Caki2 (cell line): ENCODE data around the gene APP. TPM values are rescaled to one million over a fixed set of nuclear protein-coding genes. Genes with fewer than 3 reads are reported as not detected.
A peak's percentile ranks its signal among the peaks of the same experiment; 100 is the strongest.

Experiments used
- DNase-seq: peaks from one replicate; pipeline ENCODE4 v3.0.0-alpha.2; 2015; ENCODE audit warnings: low read depth
- in situ Hi-C: cut with HindIII; loops from 2 replicates; pipeline ENCODE4 v1.10.0; 2016; ENCODE audit warnings: low sequenced_read_pairs, low pct_unique_long_range_greater_than_20kb, mixed read lengths
- total RNA-seq: library from RNA; depleted of rRNA; stranded (reverse); fragments of >200 nt; shearing (Covaris generic); gene quantifications from 2 replicates; pipeline ENCODE4 v1.2.3, GENCODE V29; 2014; ENCODE audit warnings: low replicate concordance; rRNA removed

The APP gene
- 808 and 842 TPM in 2 replicates for total RNA-seq

- in situ Hi-C loops = loop anchor here (25.0 kb wide), 1 partner anchor 283 kb away; no protein-coding TSS in a partner anchor
- peak; percentile 82 for DNase-seq
These were observed at the start of gene APP for GRCh38 chr21:26170471-26171257. APP (minus strand) TSS chr21:26170770; CDS start chr21:26170620, 150 bp downstream.

GRCh38 chr21:26212220-26212619 is 41.6 kb upstream of the APP start:
- DNase-seq = no peak
- in situ Hi-C loops = no loop called here

GRCh38 chr21:26210614-26211013 is 40.0 kb upstream of the APP start:
- in situ Hi-C loops = no loop called here
- no peak for DNase-seq

DNA sequence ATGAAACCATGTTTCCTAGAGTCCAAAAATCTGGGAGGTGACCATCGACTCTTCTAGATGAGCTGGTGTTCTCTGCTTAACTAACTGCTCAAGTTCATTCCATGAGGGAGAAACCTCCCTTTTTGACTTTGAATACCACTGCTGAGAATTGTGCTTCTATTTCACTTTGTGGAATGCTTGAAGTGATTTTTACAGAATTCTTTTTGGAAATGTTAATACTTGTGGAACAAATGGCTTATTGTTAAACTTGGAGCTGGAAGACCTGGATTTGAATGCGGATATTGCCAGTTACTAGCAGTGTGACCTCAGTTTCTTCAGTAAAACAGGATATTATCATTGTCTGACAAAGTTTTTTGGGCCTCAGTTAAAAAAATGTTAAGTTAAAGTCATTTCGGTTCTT is 36.5 kb upstream of the APP start:
- in situ Hi-C loops = no loop called here
- DNase-seq = no peak

DNA sequence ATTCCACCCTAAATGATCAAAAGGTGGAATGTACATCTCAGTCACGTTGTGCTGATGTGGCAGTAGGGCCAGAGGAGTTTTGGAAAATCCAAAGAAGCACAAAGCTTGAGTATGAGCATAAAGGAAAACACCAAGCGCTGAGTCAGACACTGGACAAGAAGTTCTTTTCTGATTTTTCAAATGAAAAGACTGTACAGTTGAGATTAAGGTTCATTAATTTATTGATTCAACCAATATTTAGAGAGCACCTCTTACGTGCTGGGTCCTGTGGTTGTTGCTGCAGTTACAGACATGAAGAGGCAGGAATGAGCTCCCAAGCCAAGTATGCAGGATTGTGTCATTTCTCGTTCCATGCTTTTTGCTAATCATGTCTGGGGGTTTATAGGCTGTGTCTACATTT is 28.9 kb upstream of the APP start:
- no peak for DNase-seq
- in situ Hi-C loops = no loop called here

GRCh38 chr21:26195708-26196107 is 25.1 kb upstream of the APP start:
- DNase-seq = no peak
- in situ Hi-C loops = no loop called here

GRCh38 chr21:26194811-26195251 is 24.3 kb upstream of the APP start:
- in situ Hi-C loops = no loop called here
- peak; percentile 43 for DNase-seq

DNA sequence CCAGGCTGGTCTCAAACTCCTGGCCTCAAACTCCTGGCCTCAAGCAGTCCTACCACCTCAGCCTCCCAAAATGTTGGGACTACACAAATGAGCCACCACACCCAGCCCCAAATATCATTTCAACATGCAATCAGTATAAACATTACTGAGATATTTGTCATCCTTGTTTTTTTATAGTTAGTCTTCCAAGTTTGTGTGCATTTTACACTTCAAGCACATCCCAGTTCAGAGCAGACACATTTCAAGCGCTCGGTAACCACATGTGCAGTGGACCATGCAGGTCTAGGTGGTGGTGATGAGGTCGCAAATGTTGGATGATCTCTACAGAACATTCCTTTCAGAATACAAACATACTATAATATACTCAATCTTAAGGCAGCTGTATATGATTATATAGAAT is 23.8 kb upstream of the APP start:
- in situ Hi-C loops = no loop called here
- DNase-seq = peak; percentile 56

DNA sequence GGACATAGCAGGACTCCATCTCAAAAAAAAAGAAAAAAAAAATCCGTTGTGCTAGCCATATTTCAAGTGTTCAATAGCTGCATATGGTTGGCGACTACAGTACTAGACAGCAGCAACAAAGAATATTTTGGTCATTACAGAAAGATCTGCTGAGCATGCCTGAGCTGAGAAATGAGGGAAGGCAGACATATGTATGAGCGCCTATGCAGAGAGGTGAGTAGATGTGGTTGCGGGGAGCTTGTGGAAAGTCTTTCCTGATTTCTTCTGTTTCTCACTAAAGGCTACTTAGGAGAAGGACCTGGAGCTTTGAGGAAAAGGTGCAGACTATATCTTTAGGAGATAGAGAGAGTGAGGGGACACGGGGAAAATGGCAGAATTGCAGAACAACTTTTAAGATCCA is 21.0 kb upstream of the APP start:
- no peak for DNase-seq
- in situ Hi-C loops = no loop called here

DNA sequence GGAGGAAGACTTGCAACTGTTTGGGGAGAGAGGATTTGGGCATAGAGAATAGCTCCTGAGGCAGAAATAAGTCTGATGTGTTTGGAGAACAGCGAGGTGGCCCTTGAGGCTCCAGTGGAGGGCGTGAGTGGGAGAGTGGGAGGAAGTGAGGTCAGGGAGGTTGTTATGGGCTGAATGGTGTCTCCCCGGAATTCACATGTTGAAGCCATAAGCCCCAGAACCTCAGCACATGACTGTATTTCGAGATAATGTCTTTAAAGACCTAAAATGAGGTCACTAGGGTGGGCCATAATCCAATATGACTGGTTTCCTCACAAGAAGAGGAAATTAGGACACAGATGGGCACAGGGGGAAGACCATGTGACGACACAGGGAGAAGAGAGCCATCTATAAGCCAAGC is 17.9 kb upstream of the APP start:
- in situ Hi-C loops = no loop called here
- DNase-seq = no peak

DNA sequence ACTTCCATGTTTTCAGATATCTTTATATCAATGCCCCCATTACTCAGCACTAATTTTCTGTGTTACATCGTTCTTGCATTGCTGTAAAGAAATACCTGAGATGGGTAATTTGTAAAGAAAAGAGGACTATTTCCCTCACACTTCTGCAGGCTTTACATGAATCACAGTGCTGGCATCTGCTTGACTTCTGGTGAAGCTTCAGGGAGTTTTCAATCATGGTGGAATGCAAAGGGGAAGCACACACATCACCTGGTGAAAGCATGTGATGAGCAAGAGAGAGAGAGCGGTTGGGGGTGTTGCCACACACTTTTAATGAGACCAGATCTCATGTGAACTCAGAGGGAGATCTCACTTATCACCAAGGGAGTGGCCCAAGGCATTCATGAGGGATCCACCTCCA is 14.9 kb upstream of the APP start:
- DNase-seq = no peak
- in situ Hi-C loops = no loop called here

- in situ Hi-C loops = no loop called here
- DNase-seq = no peak
These were observed 14.5 kb upstream of the APP start for GRCh38 chr21:26185021-26185420.

GRCh38 chr21:26179501-26179900 is 8.9 kb upstream of the APP start:
- no peak for DNase-seq
- in situ Hi-C loops = no loop called here

GRCh38 chr21:26177746-26178426 is 7.3 kb upstream of the APP start:
- no peak for DNase-seq
- in situ Hi-C loops = no loop called here

DNA sequence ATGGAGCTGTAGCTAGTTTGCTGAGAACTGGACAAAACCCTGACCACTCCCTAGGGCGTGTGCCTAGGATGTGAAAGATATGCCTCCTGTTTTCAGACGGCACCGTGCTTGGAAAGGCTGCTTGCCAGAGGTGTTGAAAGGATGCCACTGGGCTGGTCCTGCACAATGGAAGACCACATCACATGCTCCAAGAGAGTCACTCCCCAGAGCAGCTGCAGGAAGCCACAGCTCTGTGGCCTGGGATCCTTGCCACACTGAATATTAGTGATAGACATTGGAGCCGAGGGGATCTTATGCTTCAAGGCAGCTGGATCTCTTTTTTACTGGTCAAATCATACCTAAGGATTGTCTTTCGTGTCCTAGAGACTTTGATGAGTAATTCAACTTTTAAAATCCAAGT is 6.6 kb upstream of the APP start:
- no peak for DNase-seq
- in situ Hi-C loops = no loop called here

- DNase-seq = no peak
- in situ Hi-C loops = loop anchor here (25.0 kb wide), 1 partner anchor 284 kb away; no protein-coding TSS in a partner anchor
These were observed 909 bp upstream of the APP start for GRCh38 chr21:26171258-26172100.

DNA sequence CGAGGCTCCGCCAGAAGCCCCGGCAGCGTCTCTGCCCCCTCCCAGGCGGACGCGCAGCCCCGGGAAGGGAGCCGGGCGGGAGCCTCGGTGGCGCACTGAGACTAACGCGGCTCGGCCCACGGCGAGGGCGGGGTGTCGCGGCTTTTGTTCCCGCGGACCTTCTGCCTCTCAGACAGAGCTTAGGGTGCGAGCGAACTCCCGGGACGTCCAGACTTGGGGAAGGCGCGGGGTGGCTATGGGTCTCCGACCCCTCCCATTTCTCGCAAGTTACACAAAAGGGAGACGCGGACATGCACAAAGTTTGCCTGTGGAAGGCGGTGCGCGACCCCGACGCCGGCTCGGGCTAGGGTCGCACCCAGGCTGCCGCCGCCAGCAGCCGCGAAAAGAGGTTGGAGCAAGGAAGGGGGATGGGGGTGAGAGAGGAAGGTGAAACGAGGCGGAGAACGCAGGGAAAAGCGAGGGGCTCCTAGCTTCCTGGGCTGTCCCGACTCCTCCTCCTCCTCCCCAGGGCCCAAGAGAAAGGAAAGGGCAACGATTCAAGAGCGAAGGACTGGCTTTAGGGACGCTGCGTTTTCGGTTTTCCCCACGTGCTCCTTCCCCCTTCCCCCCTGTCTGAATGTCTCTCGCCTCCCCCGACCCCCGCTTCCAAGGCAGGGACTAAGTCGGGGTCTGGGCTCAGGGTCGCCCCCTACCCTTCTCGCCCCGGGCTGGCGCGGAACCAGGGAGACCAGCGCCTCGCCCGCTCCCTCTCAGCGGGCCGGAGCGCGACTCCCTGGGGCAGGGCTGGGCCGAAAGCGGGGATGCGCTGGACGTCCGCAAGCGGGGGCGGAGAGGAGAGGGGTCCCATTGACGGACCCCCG is 729 bp downstream of the APP start:
- in situ Hi-C loops = loop anchor here (25.0 kb wide), 1 partner anchor 283 kb away; no protein-coding TSS in a partner anchor
- peak; percentile 65 for DNase-seq
